Subcutaneous adipose tissue (tissue), 4 donors: ENCODE measurements around the gene ISCA2. TPM values are rescaled to one million over a fixed set of nuclear protein-coding genes. Genes with fewer than 3 reads are reported as not detected.

ENCODE experiments used
- CTCF ChIP-seq: fragments of 450-650 bp; IDR thresholded peaks from one replicate; pipeline ENCODE4 v1.5.1; 2016; ENCODE audit warnings: low read depth, mild to moderate bottlenecking, control low read depth, antibody characterized with exemption, moderate library complexity
- total RNA-seq, 4 donors: library from RNA; depleted of rRNA; stranded (reverse); fragments of >200 nt; gene quantifications; one replicate each; pipeline ENCODE4 v1.1.0, GENCODE V29; 2016

Gene ISCA2
- total RNA-seq, 4 donors from 2014 or later = 10.3 to 19.4 (median 10.8) TPM

GRCh38 chr14:74483321-74483720 is 10.2 kb upstream of the ISCA2 start:
- TF ChIP-seq CTCF = no peak

GRCh38 chr14:74486164-74486563 is 7.4 kb upstream of the ISCA2 start:
- no peak for TF ChIP-seq CTCF

- no peak for TF ChIP-seq CTCF
These were observed 4.7 kb upstream of the ISCA2 start for GRCh38 chr14:74488786-74489397.

GRCh38 chr14:74490486-74490885 is 3.1 kb upstream of the ISCA2 start:
- TF ChIP-seq CTCF = no peak

GRCh38 chr14:74491956-74492775 is 1.4 kb upstream of the ISCA2 start:
- no peak for TF ChIP-seq CTCF

- TF ChIP-seq CTCF = no peak
These were observed 706 bp upstream of the ISCA2 start, which contains the start of gene NPC2 for GRCh38 chr14:74492776-74493342. Gene NPC2, minus strand, starts transcription at chr14:74493305. Its CDS starts 31 bp downstream, at chr14:74493274.

GRCh38 chr14:74495356-74495755 is 1.8 kb downstream of the ISCA2 start:
- TF ChIP-seq CTCF = no peak
